IMR-90 (cell line): ENCODE results near the gene CRYZL1. TPM values are rescaled to one million over a fixed set of nuclear protein-coding genes. Genes with fewer than 3 reads are reported as not detected.

Source experiments
- ATAC-seq: fragments of 200-7000 bp; cut with Tn5 transposase; 2 replicates; pipeline ENCODE4 v1.9.1; 2020; ENCODE audit warnings: low read depth, mild to moderate bottlenecking, moderate library complexity
- BruUV-seq: library from RNA; stranded (reverse); fragments of 400-500 nt; replicated peaks from 2 replicates; lab custom pipeline; 2021; lab: Mats Ljungman, UMichigan
- CTCF ChIA-PET: fragments of 300-600 bp; formaldehyde crosslinking; extraction: SDS; loops from one replicate; lab custom pipeline; 2021; ENCODE audit warnings: antibody characterized with exemption; lab: Yijun Ruan, JAX
- POLR2A ChIA-PET: fragments of 300-600 bp; sonication (Branson Sonifier 250); formaldehyde crosslinking; loops from one replicate; lab custom pipeline; 2022; ENCODE audit warnings: antibody characterized with exemption; ENCODE audit not compliant: unreplicated experiment; lab: Charles Lee
- DNase-seq: peaks from one replicate; pipeline ENCODE4 v3.0.0; 2013
- H2AFZ ChIP-seq: replicated peaks from 2 replicates; pipeline ENCODE3; 2013; ENCODE audit warnings: low read length, mild to moderate bottlenecking; ENCODE audit not compliant: poor library complexity
- H2AK5ac ChIP-seq: 2 replicates; pipeline ENCODE4 v1.6.1; 2013; ENCODE audit warnings: low read depth, low read length, inconsistent platforms
- H2AK9ac ChIP-seq: replicated peaks from 2 replicates; pipeline ENCODE3; 2013; ENCODE audit warnings: mild to moderate bottlenecking, low read depth, low read length, moderate library complexity; ENCODE audit not compliant: poor library complexity
- H2BK120ac ChIP-seq: 2 replicates; pipeline ENCODE4 v1.6.1; 2013; ENCODE audit warnings: low read depth, low read length, inconsistent platforms
- H2BK15ac ChIP-seq: 3 replicates; pipeline ENCODE4 v1.6.1; 2013; ENCODE audit warnings: low read depth, low read length, inconsistent platforms
- H2BK20ac ChIP-seq: 2 replicates; pipeline ENCODE4 v1.6.1; 2013; ENCODE audit warnings: low read depth, mild to moderate bottlenecking, inconsistent platforms, low read length, moderate library complexity
- H2BK5ac ChIP-seq: 2 replicates; pipeline ENCODE4 v1.6.1; 2013; ENCODE audit warnings: mild to moderate bottlenecking, low read depth, low read length, inconsistent platforms; ENCODE audit not compliant: poor library complexity, severe bottlenecking
- H3K14ac ChIP-seq: replicated peaks from 2 replicates; pipeline ENCODE4 v1.6.1; 2013; ENCODE audit warnings: low read depth, low read length, inconsistent platforms
- H3K18ac ChIP-seq: 2 replicates; pipeline ENCODE4 v1.6.1; 2013; ENCODE audit warnings: low read depth, low read length, control low read depth
- H3K23ac ChIP-seq: 2 replicates; pipeline ENCODE4 v1.6.1; 2013; ENCODE audit warnings: low read depth, low read length, inconsistent platforms
- H3K27ac ChIP-seq: 2 replicates; pipeline ENCODE4 v1.5.1; 2013; ENCODE audit warnings: mild to moderate bottlenecking, control low read depth, low read length; ENCODE audit not compliant: insufficient read depth
- H3K27me3 ChIP-seq: 2 replicates; pipeline ENCODE4 v1.6.1; 2013; ENCODE audit warnings: low read length; ENCODE audit not compliant: control insufficient read depth, insufficient read depth
- H3K36me3 ChIP-seq: 2 replicates; pipeline ENCODE4 v1.6.1; 2013; ENCODE audit warnings: low read length, mixed read lengths; ENCODE audit not compliant: control insufficient read depth, insufficient read depth
- H3K4ac ChIP-seq: 2 replicates; pipeline ENCODE4 v1.6.1; 2013; ENCODE audit warnings: low read depth, low read length, inconsistent platforms
- H3K4me1 ChIP-seq: 2 replicates; pipeline ENCODE4 v1.6.1; 2013; ENCODE audit warnings: low read length, mixed read lengths; ENCODE audit not compliant: control insufficient read depth, insufficient read depth
- H3K4me2 ChIP-seq: 2 replicates; pipeline ENCODE4 v1.6.1; 2013; ENCODE audit warnings: low read depth, mild to moderate bottlenecking, control low read depth, low read length, moderate library complexity
- H3K4me3 ChIP-seq: 2 replicates; pipeline ENCODE4 v1.5.1; 2013; ENCODE audit warnings: low read depth, mild to moderate bottlenecking, control low read depth, low read length, moderate library complexity; ENCODE audit not compliant: insufficient read depth
- H3K56ac ChIP-seq: 2 replicates; pipeline ENCODE4 v1.6.1; 2013; ENCODE audit warnings: low read length, inconsistent platforms; ENCODE audit not compliant: insufficient read depth; ENCODE audit errors: extremely low read depth
- H3K79me1 ChIP-seq, 2 experiments: 2 replicates each; pipeline ENCODE4 v1.6.1; 2013; ENCODE audit warnings: low read length in 2 of 2, inconsistent platforms in 1 of 2, low read depth in 1 of 2
- H3K9ac ChIP-seq: 2 replicates; pipeline ENCODE4 v1.6.1; 2013; ENCODE audit warnings: low read depth, low read length, control low read depth
- H3K9me1 ChIP-seq: 2 replicates; pipeline ENCODE4 v1.6.1; 2013; ENCODE audit warnings: low read length, inconsistent platforms; ENCODE audit not compliant: insufficient read depth
- H3K9me3 ChIP-seq: 2 replicates; pipeline ENCODE4 v1.6.1; 2013; ENCODE audit warnings: low read length; ENCODE audit not compliant: control insufficient read depth, insufficient read depth
- H4K20me1 ChIP-seq: 2 replicates; pipeline ENCODE4 v1.6.1; 2013; ENCODE audit warnings: low read length, inconsistent platforms; ENCODE audit not compliant: insufficient read depth
- H4K5ac ChIP-seq: 2 replicates; pipeline ENCODE4 v1.6.1; 2013; ENCODE audit warnings: mild to moderate bottlenecking, low read depth, low read length, control low read depth
- H4K8ac ChIP-seq, 2 experiments: 2 replicates each; pipeline ENCODE4 v1.6.1; 2013; ENCODE audit warnings: low read depth in 2 of 2, low read length in 2 of 2, control low read depth in 1 of 2, inconsistent platforms in 1 of 2
- H4K91ac ChIP-seq: 2 replicates; pipeline ENCODE4 v1.6.1; 2013; ENCODE audit warnings: low read depth, low read length, inconsistent platforms; ENCODE audit not compliant: insufficient read depth
- BHLHE40 ChIP-seq: fragments of 150-350 bp; IDR thresholded peaks from 2 replicates; pipeline ENCODE4 v1.6.1; 2016; ENCODE audit warnings: mild to moderate bottlenecking, low read depth, low read length
- CEBPB ChIP-seq: IDR thresholded peaks from 2 replicates; pipeline ENCODE4 v1.6.1; 2012; ENCODE audit warnings: low read depth, low read length, improper control_type of control experiment
- CHD1 ChIP-seq: IDR thresholded peaks from 2 replicates; pipeline ENCODE4 v1.6.1; 2012; ENCODE audit warnings: low read depth, low read length, improper control_type of control experiment
- FOS ChIP-seq: fragments of 150-350 bp; IDR thresholded peaks from 2 replicates; pipeline ENCODE4 v1.6.1; 2016; ENCODE audit warnings: low read depth, low read length
- MAFK ChIP-seq: IDR thresholded peaks from 2 replicates; pipeline ENCODE4 v1.6.1; 2012; ENCODE audit warnings: low read depth, low read length, improper control_type of control experiment
- MAZ ChIP-seq: IDR thresholded peaks from 2 replicates; pipeline ENCODE4 v1.6.1; 2012; ENCODE audit warnings: low read depth, mild to moderate bottlenecking, low read length, improper control_type of control experiment, moderate library complexity, borderline replicate concordance
- MXI1 ChIP-seq: IDR thresholded peaks from 2 replicates; pipeline ENCODE4 v1.6.1; 2012; ENCODE audit warnings: low read depth, mild to moderate bottlenecking, low read length, moderate library complexity, borderline replicate concordance
- NFE2L2 ChIP-seq: fragments of 150-350 bp; IDR thresholded peaks from 2 replicates; pipeline ENCODE4 v1.6.1; 2016; ENCODE audit warnings: low read depth, mild to moderate bottlenecking, low read length
- POLR2A ChIP-seq: IDR thresholded peaks from 2 replicates; pipeline ENCODE4 v1.6.1; 2012; ENCODE audit warnings: mild to moderate bottlenecking, low read depth, low read length
- RAD21 ChIP-seq: IDR thresholded peaks from 2 replicates; pipeline ENCODE4 v1.6.1; 2012; ENCODE audit warnings: low read length, improper control_type of control experiment
- RCOR1 ChIP-seq: IDR thresholded peaks from 2 replicates; pipeline ENCODE4 v1.6.1; 2012; ENCODE audit warnings: mild to moderate bottlenecking, low read length, improper control_type of control experiment; ENCODE audit not compliant: insufficient replicate concordance
- SMC3 ChIP-seq: fragments of 150-350 bp; IDR thresholded peaks from 2 replicates; pipeline ENCODE4 v1.6.1; 2016; ENCODE audit warnings: low read depth, mild to moderate bottlenecking, antibody characterized with exemption, low read length, moderate library complexity
- WGBS, 2 experiments: methylation state at CpG; one replicate each; pipeline versions ENCODE4 v1.1.5 to v1.1.7; 2013; ENCODE audit warnings: missing lambda C conversion rate in 2 of 2; ENCODE audit not compliant: insufficient read length in 1 of 2; ENCODE audit errors: extremely low coverage in 2 of 2; 5-methylcytosine and 5-hydroxymethylcytosine counted together
- dilution Hi-C: fragments of 300-500 bp; cut with HindIII; formaldehyde crosslinking; loops from one replicate; pipeline ENCODE4 v1.14.3; 2018; ENCODE audit warnings: low sequenced_read_pairs; ENCODE audit not compliant: unreplicated experiment
- in situ Hi-C: fragments of 300-500 bp; cut with MboI; formaldehyde crosslinking; loops from 3 replicates; pipeline ENCODE4 v1.14.3; 2019; ENCODE audit warnings: low sequenced_read_pairs, inconsistent platforms, mixed read lengths
- intact Hi-C: fragments of 100-400 bp; cut with micrococcal nuclease; formaldehyde crosslinking; loops from 2 replicates; pipeline ENCODE4 v1.10.0; 2022
- polyA plus RNA-seq, 3 experiments: library from polyadenylated mRNA; depleted of rRNA; stranded (reverse); fragments of >200 nt; gene quantifications; 2 replicates each; pipeline ENCODE4 v1.2.3, GENCODE V29; 2012; ENCODE audit warnings: low replicate concordance in 1 of 3
- total RNA-seq: library from RNA; depleted of rRNA; stranded (reverse); fragments of >200 nt; gene quantifications from 2 replicates; pipeline ENCODE4 v1.2.3, GENCODE V29; 2012
- TF ChIP-seq, protein P1 (sequence below): conservative IDR thresholded peaks from 2 replicates; pipeline ENCODE4 v1.5.1; 2012; ENCODE audit warnings: mild to moderate bottlenecking, low read depth, low read length, improper control_type of control experiment
- TF ChIP-seq, protein P2 (sequence below): fragments of 150-350 bp; IDR thresholded peaks from 2 replicates; pipeline ENCODE4 v1.6.1; 2017; ENCODE audit warnings: mild to moderate bottlenecking, antibody characterized with exemption, low read length, low read depth
- TF ChIP-seq, protein P3 (sequence below): fragments of 150-350 bp; IDR thresholded peaks from 2 replicates; pipeline ENCODE4 v1.6.1; 2016; ENCODE audit warnings: low read depth, mild to moderate bottlenecking, low read length, moderate library complexity, borderline replicate concordance

Gene CRYZL1
- total and polyA plus RNA-seq, 2 of the 4 experiments (the other 2 are of a cell fraction), result 19.9 to 28.5 TPM

DNA sequence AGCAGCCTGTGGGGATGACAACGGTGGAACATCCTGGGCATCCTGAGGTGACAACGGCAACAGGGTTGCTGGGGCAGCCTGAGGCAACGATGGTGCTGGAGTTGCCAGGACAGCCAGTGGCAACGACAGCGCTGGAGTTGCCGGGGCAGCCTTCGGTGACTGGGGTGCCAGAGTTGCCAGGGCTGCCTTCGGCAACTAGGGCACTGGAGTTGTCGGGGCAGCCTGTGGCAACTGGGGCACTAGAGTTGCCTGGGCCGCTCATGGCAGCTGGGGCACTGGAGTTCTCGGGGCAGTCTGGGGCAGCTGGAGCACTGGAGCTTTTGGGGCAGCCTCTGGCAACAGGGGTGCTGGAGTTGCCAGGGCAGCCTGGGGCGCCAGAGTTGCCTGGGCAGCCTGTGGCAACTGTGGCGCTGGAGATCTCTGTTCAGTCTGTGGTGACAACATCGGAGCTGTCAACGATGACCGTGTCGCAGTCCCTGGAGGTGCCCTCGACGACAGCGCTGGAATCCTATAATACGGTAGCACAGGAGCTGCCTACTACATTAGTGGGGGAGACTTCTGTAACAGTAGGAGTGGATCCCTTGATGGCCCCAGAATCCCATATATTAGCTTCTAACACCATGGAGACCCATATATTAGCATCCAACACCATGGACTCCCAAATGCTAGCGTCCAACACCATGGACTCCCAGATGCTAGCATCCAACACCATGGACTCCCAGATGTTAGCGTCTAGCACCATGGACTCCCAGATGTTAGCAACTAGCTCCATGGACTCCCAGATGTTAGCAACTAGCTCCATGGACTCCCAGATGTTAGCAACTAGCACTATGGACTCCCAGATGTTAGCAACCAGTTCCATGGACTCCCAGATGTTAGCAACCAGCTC is 90.5 kb downstream of the CRYZL1 start:
- Histone ChIP-seq H3K9ac (no peak overlapping the region), H2BK5ac (no peak overlapping the region), H2AK5ac (no peak overlapping the region), H3K56ac (no peak overlapping the region), H3K4me1 (no peaks in the 10 kb centered on the region), H2AK9ac (no peak overlapping the region), H3K4me2 (no peak overlapping the region), H3K9me1 (peaks cover 19% of the 10 kb centered on the region), H4K20me1 (peaks cover 85% of the 10 kb centered on the region), H2BK15ac (no peak overlapping the region), H2BK20ac (no peak overlapping the region), H4K91ac (no peak overlapping the region), H2BK120ac (no peak overlapping the region), H3K23ac (no peak overlapping the region), H4K5ac (no peak overlapping the region), H3K36me3 (peaks cover 64% of the 10 kb centered on the region), H3K27ac (no peak overlapping the region), H3K79me1 (peaks cover 32 to 63% of the 10 kb centered on the region in 2 experiments), H3K27me3 (no peaks in the 10 kb centered on the region), H3K4ac (no peak overlapping the region), H3K18ac (no peak overlapping the region), H3K4me3 (no peak overlapping the region), H4K8ac (no peak overlapping the region), H2AFZ (no peak overlapping the region), H3K14ac (no peak overlapping the region), H3K9me3 (no peaks in the 10 kb centered on the region)
- ATAC-seq, result no peak
- ChIA-PET POLR2A (no interaction called here), CTCF (interaction anchor here (0.6 kb wide), 1 partner anchor 344 kb away, joined by 3 read pairs; no protein-coding TSS in a partner anchor)
- DNase-seq, result no peak
- intact Hi-C loops, result no loop called here
- WGBS, 2 experiments, result 97% methylated on average over 15 of the region's 23 CpGs; no CpG with 5 or more reads in 1 of the 2 experiments
- no TSS peak for BruUV-seq
- dilution Hi-C loops, result no loop called here
- in situ Hi-C loops, result no loop called here
- TF ChIP-seq, protein P1, sequence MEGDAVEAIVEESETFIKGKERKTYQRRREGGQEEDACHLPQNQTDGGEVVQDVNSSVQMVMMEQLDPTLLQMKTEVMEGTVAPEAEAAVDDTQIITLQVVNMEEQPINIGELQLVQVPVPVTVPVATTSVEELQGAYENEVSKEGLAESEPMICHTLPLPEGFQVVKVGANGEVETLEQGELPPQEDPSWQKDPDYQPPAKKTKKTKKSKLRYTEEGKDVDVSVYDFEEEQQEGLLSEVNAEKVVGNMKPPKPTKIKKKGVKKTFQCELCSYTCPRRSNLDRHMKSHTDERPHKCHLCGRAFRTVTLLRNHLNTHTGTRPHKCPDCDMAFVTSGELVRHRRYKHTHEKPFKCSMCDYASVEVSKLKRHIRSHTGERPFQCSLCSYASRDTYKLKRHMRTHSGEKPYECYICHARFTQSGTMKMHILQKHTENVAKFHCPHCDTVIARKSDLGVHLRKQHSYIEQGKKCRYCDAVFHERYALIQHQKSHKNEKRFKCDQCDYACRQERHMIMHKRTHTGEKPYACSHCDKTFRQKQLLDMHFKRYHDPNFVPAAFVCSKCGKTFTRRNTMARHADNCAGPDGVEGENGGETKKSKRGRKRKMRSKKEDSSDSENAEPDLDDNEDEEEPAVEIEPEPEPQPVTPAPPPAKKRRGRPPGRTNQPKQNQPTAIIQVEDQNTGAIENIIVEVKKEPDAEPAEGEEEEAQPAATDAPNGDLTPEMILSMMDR, result no peak
- TF ChIP-seq SMC3, result no peak
- TF ChIP-seq, protein P2, sequence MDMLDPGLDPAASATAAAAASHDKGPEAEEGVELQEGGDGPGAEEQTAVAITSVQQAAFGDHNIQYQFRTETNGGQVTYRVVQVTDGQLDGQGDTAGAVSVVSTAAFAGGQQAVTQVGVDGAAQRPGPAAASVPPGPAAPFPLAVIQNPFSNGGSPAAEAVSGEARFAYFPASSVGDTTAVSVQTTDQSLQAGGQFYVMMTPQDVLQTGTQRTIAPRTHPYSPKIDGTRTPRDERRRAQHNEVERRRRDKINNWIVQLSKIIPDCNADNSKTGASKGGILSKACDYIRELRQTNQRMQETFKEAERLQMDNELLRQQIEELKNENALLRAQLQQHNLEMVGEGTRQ, result no peak
- no peak for TF ChIP-seq MAZ
- no peak for TF ChIP-seq CHD1
- TF ChIP-seq MXI1, result no peak
- no peak for TF ChIP-seq RAD21
- no peak for TF ChIP-seq MAFK
- no peak for TF ChIP-seq NFE2L2
- TF ChIP-seq CEBPB, result no peak
- TF ChIP-seq FOS, result no peak
- TF ChIP-seq, protein P3, sequence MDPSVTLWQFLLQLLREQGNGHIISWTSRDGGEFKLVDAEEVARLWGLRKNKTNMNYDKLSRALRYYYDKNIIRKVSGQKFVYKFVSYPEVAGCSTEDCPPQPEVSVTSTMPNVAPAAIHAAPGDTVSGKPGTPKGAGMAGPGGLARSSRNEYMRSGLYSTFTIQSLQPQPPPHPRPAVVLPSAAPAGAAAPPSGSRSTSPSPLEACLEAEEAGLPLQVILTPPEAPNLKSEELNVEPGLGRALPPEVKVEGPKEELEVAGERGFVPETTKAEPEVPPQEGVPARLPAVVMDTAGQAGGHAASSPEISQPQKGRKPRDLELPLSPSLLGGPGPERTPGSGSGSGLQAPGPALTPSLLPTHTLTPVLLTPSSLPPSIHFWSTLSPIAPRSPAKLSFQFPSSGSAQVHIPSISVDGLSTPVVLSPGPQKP, result no peak
- no peak for TF ChIP-seq RCOR1
- TF ChIP-seq BHLHE40, result no peak
- TF ChIP-seq POLR2A, result no peak
